GM10248 (cell line): Measurements from ENCODE around the gene RASA3.

Source experiments
- CTCF ChIA-PET: fragments of 300-600 bp; sonication (Branson Sonifier 250); formaldehyde crosslinking; extraction: SDS; loops from one replicate; lab custom pipeline; 2021; ENCODE audit warnings: antibody characterized with exemption; lab: Yijun Ruan, JAX
- POLR2A ChIA-PET: fragments of 350-650 bp; sonication (Branson Sonifier 250); formaldehyde crosslinking; extraction: SDS; loops from one replicate; lab custom pipeline; 2020; ENCODE audit warnings: antibody characterized with exemption; lab: Yijun Ruan, JAX
- DNase-seq: peaks from one replicate; pipeline ENCODE4 v3.0.0; 2012; ENCODE audit errors: extremely low spot score
- TF ChIP-seq, protein P1 (sequence below): IDR thresholded peaks from 2 replicates; pipeline ENCODE4 v1.5.1; 2012; ENCODE audit warnings: mild to moderate bottlenecking, low read depth; ENCODE audit errors: extremely low read depth, missing control alignments, control extremely low read depth

The RASA3 gene

GRCh38 chr13:114096031-114096485 lies 36.4 kb downstream of the RASA3 start:
- ChIA-PET CTCF (interaction anchor here (1.6 to 2.9 kb wide), 3 partner anchors 10 to 31 kb away, joined by 3 to 12 read pairs (median 8); no protein-coding TSS in a partner anchor), POLR2A (no interaction called here)
- DNase-seq, result no peak
- TF ChIP-seq, protein P1, sequence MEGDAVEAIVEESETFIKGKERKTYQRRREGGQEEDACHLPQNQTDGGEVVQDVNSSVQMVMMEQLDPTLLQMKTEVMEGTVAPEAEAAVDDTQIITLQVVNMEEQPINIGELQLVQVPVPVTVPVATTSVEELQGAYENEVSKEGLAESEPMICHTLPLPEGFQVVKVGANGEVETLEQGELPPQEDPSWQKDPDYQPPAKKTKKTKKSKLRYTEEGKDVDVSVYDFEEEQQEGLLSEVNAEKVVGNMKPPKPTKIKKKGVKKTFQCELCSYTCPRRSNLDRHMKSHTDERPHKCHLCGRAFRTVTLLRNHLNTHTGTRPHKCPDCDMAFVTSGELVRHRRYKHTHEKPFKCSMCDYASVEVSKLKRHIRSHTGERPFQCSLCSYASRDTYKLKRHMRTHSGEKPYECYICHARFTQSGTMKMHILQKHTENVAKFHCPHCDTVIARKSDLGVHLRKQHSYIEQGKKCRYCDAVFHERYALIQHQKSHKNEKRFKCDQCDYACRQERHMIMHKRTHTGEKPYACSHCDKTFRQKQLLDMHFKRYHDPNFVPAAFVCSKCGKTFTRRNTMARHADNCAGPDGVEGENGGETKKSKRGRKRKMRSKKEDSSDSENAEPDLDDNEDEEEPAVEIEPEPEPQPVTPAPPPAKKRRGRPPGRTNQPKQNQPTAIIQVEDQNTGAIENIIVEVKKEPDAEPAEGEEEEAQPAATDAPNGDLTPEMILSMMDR, result no peak

GRCh38 chr13:114095486-114095885 lies 36.9 kb downstream of the RASA3 start:
- DNase-seq, result no peak
- ChIA-PET POLR2A (no interaction called here), CTCF (interaction anchor here (1.9 to 2.9 kb wide), 2 partner anchors 11 to 30 kb away, joined by 8 to 12 read pairs; no protein-coding TSS in a partner anchor)
- TF ChIP-seq, protein P1, result no peak

GRCh38 chr13:114093118-114093517 lies 39.3 kb downstream of the RASA3 start:
- no peak for DNase-seq
- CTCF ChIA-PET, result interaction anchor here (1.1 to 2.9 kb wide), 2 partner anchors 21 to 28 kb away, joined by 4 to 12 read pairs; no protein-coding TSS in a partner anchor
- POLR2A ChIA-PET, result no interaction called here

GRCh38 chr13:114092468-114092867 lies 40.0 kb downstream of the RASA3 start:
- TF ChIP-seq, protein P1, result no peak
- ChIA-PET CTCF (no interaction called here), POLR2A (no interaction called here)
- DNase-seq, result no peak

More at GRCh38 chr13:114093118-114093517, 39.3 kb downstream of the RASA3 start:
- TF ChIP-seq, protein P1, result no peak

DNA sequence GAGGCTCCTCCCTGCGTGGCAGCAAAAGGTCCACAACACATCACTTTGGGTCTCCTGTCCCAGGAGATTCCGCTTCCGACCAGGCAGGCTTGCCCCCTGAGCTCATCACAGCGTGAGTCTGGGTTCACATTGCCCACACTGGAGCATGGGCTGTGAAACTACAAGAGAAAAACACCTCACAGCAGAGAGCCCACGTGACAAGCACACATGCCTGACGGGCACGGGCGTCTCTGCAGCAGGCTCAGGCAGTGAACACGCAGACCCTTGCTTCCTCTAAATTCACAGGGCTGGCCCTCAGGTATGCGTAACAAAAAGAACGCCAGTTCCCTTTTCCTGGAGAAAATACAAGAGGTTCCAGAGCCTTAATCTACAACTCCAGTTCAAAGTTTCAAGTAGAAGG lies 41.9 kb downstream of the RASA3 start:
- ChIA-PET POLR2A (no interaction called here), CTCF (no interaction called here)
- DNase-seq, result no peak
- TF ChIP-seq, protein P1, result no peak

DNA sequence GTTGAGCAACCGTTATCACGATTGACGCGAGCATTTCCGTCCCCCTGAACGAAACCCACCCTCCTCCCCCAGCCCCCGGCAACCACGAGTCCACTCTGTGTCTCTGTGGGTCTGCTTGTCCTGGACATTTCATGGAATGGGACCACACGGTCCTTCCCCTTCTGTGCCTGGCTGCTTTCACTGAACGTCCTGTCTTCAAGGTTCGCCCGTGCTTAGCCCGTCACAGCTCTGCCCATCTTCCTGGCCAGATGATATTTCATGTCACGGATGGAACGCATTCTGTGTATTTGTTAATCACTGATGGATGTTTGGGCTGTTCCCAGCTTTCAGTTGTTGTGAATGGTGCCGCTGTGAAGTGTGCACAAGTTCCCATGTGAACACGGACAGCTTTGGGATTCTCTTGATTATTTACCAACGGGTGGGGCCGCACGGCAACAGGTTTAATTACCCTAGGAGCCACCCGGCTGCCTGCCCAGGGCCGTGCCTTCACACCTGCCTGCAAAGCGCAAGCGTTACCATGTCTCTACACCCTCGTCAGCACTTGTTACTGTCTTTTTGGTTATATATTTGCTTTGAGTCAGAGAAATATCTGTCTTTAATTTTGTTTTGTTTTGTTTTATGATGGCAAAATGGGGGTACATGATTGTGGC lies 42.5 kb downstream of the RASA3 start:
- no peak for DNase-seq
- TF ChIP-seq, protein P1, result no peak
- CTCF ChIA-PET, result no interaction called here
- POLR2A ChIA-PET, result no interaction called here

DNA sequence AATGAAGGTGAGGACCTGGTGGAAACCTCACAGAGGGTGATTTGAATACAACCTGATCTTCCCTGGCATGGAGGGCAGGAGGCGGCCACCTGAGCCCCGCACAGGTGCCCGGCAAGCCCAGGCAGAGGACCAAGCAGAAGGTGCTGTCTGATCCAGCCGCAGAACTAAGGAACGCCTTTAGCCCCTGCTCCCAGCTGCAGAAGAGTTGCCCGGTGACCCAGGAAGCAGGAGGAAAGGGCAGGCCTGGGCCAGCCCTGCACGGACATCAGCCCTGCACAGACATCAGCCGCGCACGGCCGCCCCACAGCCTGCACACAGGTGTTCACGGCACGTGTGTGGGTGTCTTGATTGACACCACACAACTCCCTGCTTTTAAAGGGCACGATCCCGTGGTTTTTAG lies 43.1 kb downstream of the RASA3 start:
- ChIA-PET CTCF (no interaction called here), POLR2A (no interaction called here)
- TF ChIP-seq, protein P1, result no peak
- no peak for DNase-seq
